ENCODE results near the gene LRMDA. TPM values are rescaled to one million over a fixed set of nuclear protein-coding genes. Genes with fewer than 3 reads are reported as not detected.

LRMDA gene
- total and polyA plus RNA-seq, 2 of the 13 experiments (the other 11 are each of a cell fraction or from before 2014, with no cell fraction given): 13.4 to 22.0 TPM

DNA sequence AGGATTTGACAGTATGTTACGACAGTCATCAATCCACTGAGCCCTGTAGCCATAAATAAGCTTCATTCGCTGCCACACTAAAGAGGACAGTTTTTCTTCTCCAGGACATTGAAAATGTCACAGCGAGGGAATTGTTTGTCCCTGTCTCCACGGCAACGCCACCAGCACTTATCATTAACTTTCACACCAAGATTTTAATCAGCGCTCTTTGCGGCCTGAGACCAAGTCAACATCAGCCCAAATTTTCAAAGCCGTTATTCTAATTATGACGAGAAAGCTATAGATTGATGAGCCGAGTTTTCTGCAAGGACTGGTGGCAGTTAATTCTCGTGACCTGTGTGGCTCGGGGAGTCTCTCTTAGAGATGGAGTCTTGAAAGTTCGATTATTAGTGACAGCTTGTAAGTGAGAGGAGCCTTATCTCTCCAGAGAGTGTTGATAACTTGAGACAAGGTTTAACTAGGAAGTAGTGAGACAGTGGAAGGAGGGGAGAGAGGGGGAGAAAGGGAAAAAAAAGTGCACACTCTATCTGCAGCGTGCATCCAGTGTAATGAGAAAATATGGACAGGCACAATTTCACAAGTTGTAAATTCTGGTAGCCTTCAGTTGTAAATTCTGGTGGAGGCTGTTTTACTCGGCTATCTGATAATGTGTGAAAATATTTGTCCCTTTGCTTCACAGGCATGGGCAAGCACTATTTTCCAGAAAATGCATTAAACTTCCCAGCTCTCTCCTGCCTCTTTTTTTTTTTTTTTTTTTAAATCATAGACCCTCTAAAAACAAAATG is 473.3 kb downstream of the LRMDA start:
- no peak for ATAC-seq
- Histone ChIP-seq H3K9me3 (ENCODE audit: low read length) (no peaks in the 10 kb centered on the region), H3K27ac (ENCODE audit: extremely low read length, insufficient read depth, low read length) (no peak overlapping the region), H4K20me1 (ENCODE audit: insufficient read depth, low read length) (no peaks in the 10 kb centered on the region), H3K4me2 (ENCODE audit: low read depth, low read length) (no peak overlapping the region), H3K4me1 (ENCODE audit: insufficient read depth, low read length) (peaks cover 30% of the 10 kb centered on the region), H3K9ac (ENCODE audit: insufficient read depth, low read depth, low read length) (no peak overlapping the region), H3K79me2 (ENCODE audit: insufficient read depth, low read length) (no peaks in the 10 kb centered on the region), H3K36me3 (replicated peaks in 1 of 2; ENCODE audit: control insufficient read depth in 1 of 2, insufficient read depth in 2 of 2, low read length in 2 of 2) (no peaks in the 10 kb centered on the region), H3K4me3 (replicated peaks in 1 of 3; ENCODE audit: insufficient read depth in 1 of 3, low read depth in 2 of 3, low read length in 3 of 3) (no peak overlapping the region), H2AFZ (ENCODE audit: low read length) (no peak overlapping the region), H3K27me3 (ENCODE audit: control insufficient read depth in 1 of 2, insufficient read depth in 2 of 2, low read length in 2 of 2) (no peaks in the 10 kb centered on the region)
- TF ChIP-seq, protein P1, sequence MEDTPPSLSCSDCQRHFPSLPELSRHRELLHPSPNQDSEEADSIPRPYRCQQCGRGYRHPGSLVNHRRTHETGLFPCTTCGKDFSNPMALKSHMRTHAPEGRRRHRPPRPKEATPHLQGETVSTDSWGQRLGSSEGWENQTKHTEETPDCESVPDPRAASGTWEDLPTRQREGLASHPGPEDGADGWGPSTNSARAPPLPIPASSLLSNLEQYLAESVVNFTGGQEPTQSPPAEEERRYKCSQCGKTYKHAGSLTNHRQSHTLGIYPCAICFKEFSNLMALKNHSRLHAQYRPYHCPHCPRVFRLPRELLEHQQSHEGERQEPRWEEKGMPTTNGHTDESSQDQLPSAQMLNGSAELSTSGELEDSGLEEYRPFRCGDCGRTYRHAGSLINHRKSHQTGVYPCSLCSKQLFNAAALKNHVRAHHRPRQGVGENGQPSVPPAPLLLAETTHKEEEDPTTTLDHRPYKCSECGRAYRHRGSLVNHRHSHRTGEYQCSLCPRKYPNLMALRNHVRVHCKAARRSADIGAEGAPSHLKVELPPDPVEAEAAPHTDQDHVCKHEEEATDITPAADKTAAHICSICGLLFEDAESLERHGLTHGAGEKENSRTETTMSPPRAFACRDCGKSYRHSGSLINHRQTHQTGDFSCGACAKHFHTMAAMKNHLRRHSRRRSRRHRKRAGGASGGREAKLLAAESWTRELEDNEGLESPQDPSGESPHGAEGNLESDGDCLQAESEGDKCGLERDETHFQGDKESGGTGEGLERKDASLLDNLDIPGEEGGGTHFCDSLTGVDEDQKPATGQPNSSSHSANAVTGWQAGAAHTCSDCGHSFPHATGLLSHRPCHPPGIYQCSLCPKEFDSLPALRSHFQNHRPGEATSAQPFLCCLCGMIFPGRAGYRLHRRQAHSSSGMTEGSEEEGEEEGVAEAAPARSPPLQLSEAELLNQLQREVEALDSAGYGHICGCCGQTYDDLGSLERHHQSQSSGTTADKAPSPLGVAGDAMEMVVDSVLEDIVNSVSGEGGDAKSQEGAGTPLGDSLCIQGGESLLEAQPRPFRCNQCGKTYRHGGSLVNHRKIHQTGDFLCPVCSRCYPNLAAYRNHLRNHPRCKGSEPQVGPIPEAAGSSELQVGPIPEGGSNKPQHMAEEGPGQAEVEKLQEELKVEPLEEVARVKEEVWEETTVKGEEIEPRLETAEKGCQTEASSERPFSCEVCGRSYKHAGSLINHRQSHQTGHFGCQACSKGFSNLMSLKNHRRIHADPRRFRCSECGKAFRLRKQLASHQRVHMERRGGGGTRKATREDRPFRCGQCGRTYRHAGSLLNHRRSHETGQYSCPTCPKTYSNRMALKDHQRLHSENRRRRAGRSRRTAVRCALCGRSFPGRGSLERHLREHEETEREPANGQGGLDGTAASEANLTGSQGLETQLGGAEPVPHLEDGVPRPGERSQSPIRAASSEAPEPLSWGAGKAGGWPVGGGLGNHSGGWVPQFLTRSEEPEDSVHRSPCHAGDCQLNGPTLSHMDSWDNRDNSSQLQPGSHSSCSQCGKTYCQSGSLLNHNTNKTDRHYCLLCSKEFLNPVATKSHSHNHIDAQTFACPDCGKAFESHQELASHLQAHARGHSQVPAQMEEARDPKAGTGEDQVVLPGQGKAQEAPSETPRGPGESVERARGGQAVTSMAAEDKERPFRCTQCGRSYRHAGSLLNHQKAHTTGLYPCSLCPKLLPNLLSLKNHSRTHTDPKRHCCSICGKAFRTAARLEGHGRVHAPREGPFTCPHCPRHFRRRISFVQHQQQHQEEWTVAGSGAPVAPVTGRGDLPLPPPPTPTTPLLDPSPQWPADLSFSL (CRISPR knock-in tag; IDR thresholded peaks at IDR 0.05): no peak
- no peak for TF ChIP-seq ZNF780A (CRISPR knock-in tag; IDR thresholded peaks at IDR 0.05)
- 0 out of 2 replicates have a peak, but pooled peaks have one; percentile 9 for TF ChIP-seq RFX1 (IDR thresholded peaks at IDR 0.05)
- CTCF ChIA-PET (ENCODE audit: low intra/inter-chr PET ratio, low total read pairs): no interaction called here
- in situ Hi-C loops (cut with HindIII; ENCODE audit: extremely low pct_ligation_motif_present, low pct_unique_long_range_greater_than_20kb) (no loop called here), intact Hi-C loops (cut with micrococcal nuclease; ENCODE audit: unreplicated experiment) (no loop called here)
- no TSS peak for BruUV-seq (replicated peaks)
- WGBS (ENCODE audit: low lambda C conversion rate): 92% methylated on average over 15 of the region's 15 CpGs
- POLR2A ChIA-PET: interaction anchor here (0.8 kb wide), 1 partner anchor 128 kb away, joined by 3 read pairs; no protein-coding TSS in a partner anchor
- DNase-seq (ENCODE audit: low spot score): no peak
- no peak for FAIRE-seq

Data from HepG2 (cell line).